ENCODE results near the gene COPS6.

Gene COPS6

GRCh38 chr7:100099452-100099851 lies 10.7 kb downstream of the COPS6 start:
- H3K79me2 ChIP-seq (ENCODE audit: insufficient read depth, low read length), result peaks cover 34% of the 10 kb centered on the region
- H3F3A ChIP-seq (ENCODE audit: insufficient read depth), result peaks cover 36% of the 10 kb centered on the region
- peak overlapping the region; percentile 100 for H3K9ac ChIP-seq (ENCODE audit: low read length)
- H3K27me3 ChIP-seq (ENCODE audit: low read length), result no peaks in the 10 kb centered on the region
- peak overlapping the region; percentile 70 for H3K4me2 ChIP-seq (ENCODE audit: low read depth, low read length, poor library complexity, severe bottlenecking)
- H3K36me3 ChIP-seq (ENCODE audit: low read length), result peaks cover 53% of the 10 kb centered on the region
- H3K4me3 ChIP-seq (ENCODE audit: insufficient read depth, low read length, poor library complexity, severe bottlenecking), result no peak overlapping the region
- no peak for TF ChIP-seq EZH2phosphoT487 (conservative IDR thresholded peaks at IDR 0.05; ENCODE audit: low read length)
- TF ChIP-seq CTCF (IDR thresholded peaks at IDR 0.05; ENCODE audit: insufficient read depth, low read length, poor library complexity, severe bottlenecking), result no peak
- H2AFZ ChIP-seq (ENCODE audit: low read depth, low read length, severe bottlenecking), result no peak overlapping the region
- no peak overlapping the region for H3K27ac ChIP-seq (ENCODE audit: low read depth, low read length)
- peaks cover 16% of the 10 kb centered on the region for H4K20me1 ChIP-seq (ENCODE audit: low read depth, low read length)
- H3K9me3 ChIP-seq (ENCODE audit: insufficient read depth, low read length), result no peaks in the 10 kb centered on the region
- no peaks in the 10 kb centered on the region for H3K9me2 ChIP-seq (replicated peaks; ENCODE audit: insufficient read depth, low read length)

GRCh38 chr7:100100420-100101015 lies 11.7 kb downstream of the COPS6 start:
- Histone ChIP-seq H3K27me3 (ENCODE audit: low read length) (no peaks in the 10 kb centered on the region), H3K4me3 (ENCODE audit: insufficient read depth, low read length, poor library complexity, severe bottlenecking) (peak overlapping the region; percentile 94), H4K20me1 (ENCODE audit: low read depth, low read length) (peaks cover 13% of the 10 kb centered on the region), H3F3A (ENCODE audit: insufficient read depth) (peaks cover 26% of the 10 kb centered on the region), H3K36me3 (ENCODE audit: low read length) (peaks cover 43% of the 10 kb centered on the region), H3K27ac (ENCODE audit: low read depth, low read length) (peak overlapping the region; percentile 95), H2AFZ (ENCODE audit: low read depth, low read length, severe bottlenecking) (no peak overlapping the region), H3K4me2 (ENCODE audit: low read depth, low read length, poor library complexity, severe bottlenecking) (peak overlapping the region; percentile 70), H3K9me2 (replicated peaks; ENCODE audit: insufficient read depth, low read length) (no peaks in the 10 kb centered on the region), H3K9me3 (ENCODE audit: insufficient read depth, low read length) (no peaks in the 10 kb centered on the region), H3K79me2 (ENCODE audit: insufficient read depth, low read length) (peaks cover 34% of the 10 kb centered on the region), H3K9ac (ENCODE audit: low read length) (peak overlapping the region; percentile 100)
- no peak for TF ChIP-seq EZH2phosphoT487 (conservative IDR thresholded peaks at IDR 0.05; ENCODE audit: low read length)
- no peak for TF ChIP-seq CTCF (IDR thresholded peaks at IDR 0.05; ENCODE audit: insufficient read depth, low read length, poor library complexity, severe bottlenecking)

GRCh38 chr7:100101016-100101862 lies 12.5 kb downstream of the COPS6 start, which contains the start of the genes AP4M1 and MCM7:
Gene AP4M1 (plus strand): TSS chr7:100101643. CDS start chr7:100101715, 72 bp downstream.
Gene MCM7 (minus strand): TSS chr7:100101397. CDS start chr7:100101294, 103 bp downstream.
- Histone ChIP-seq H3K9ac (ENCODE audit: low read length) (peak within 1 kb of the TSS; percentile 100), H3K9me2 (replicated peaks; ENCODE audit: insufficient read depth, low read length) (no peaks in the 10 kb centered on the region), H3K9me3 (ENCODE audit: insufficient read depth, low read length) (no peaks in the 10 kb centered on the region), H3K4me3 (ENCODE audit: insufficient read depth, low read length, poor library complexity, severe bottlenecking) (peak within 1 kb of the TSS; percentile 94), H3K36me3 (ENCODE audit: low read length) (peaks cover 36% of the 10 kb centered on the region), H3K4me2 (ENCODE audit: low read depth, low read length, poor library complexity, severe bottlenecking) (peak within 1 kb of the TSS; percentile 70), H2AFZ (ENCODE audit: low read depth, low read length, severe bottlenecking) (peak within 1 kb of the TSS; percentile 54), H3K27me3 (ENCODE audit: low read length) (no peaks in the 10 kb centered on the region), H3K27ac (ENCODE audit: low read depth, low read length) (peak within 1 kb of the TSS; percentile 95), H3F3A (ENCODE audit: insufficient read depth) (peaks cover 24% of the 10 kb centered on the region), H3K79me2 (ENCODE audit: insufficient read depth, low read length) (peaks cover 34% of the 10 kb centered on the region), H4K20me1 (ENCODE audit: low read depth, low read length) (peaks cover 13% of the 10 kb centered on the region)
- TF ChIP-seq EZH2phosphoT487 (conservative IDR thresholded peaks at IDR 0.05; ENCODE audit: low read length), result no peak
- no peak for TF ChIP-seq CTCF (IDR thresholded peaks at IDR 0.05; ENCODE audit: insufficient read depth, low read length, poor library complexity, severe bottlenecking)

Data from SU-DHL-6 (cell line).